HPDE6-E6E7 (cell line): ENCODE results near the gene WBP2NL.
"Not testable (repeated sequence)": the region's sequence is repeated elsewhere in the genome, so short reads cannot be mapped to it uniquely, and the experiment has no call there.

Experiments used
- DNase-seq: peaks from one replicate; pipeline ENCODE4 v3.0.0; 2011; ENCODE audit warnings: missing footprints; ENCODE audit errors: extremely low spot score

WBP2NL gene, protein sequence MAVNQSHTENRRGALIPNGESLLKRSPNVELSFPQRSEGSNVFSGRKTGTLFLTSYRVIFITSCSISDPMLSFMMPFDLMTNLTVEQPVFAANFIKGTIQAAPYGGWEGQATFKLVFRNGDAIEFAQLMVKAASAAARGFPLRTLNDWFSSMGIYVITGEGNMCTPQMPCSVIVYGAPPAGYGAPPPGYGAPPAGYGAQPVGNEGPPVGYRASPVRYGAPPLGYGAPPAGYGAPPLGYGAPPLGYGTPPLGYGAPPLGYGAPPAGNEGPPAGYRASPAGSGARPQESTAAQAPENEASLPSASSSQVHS

DNA sequence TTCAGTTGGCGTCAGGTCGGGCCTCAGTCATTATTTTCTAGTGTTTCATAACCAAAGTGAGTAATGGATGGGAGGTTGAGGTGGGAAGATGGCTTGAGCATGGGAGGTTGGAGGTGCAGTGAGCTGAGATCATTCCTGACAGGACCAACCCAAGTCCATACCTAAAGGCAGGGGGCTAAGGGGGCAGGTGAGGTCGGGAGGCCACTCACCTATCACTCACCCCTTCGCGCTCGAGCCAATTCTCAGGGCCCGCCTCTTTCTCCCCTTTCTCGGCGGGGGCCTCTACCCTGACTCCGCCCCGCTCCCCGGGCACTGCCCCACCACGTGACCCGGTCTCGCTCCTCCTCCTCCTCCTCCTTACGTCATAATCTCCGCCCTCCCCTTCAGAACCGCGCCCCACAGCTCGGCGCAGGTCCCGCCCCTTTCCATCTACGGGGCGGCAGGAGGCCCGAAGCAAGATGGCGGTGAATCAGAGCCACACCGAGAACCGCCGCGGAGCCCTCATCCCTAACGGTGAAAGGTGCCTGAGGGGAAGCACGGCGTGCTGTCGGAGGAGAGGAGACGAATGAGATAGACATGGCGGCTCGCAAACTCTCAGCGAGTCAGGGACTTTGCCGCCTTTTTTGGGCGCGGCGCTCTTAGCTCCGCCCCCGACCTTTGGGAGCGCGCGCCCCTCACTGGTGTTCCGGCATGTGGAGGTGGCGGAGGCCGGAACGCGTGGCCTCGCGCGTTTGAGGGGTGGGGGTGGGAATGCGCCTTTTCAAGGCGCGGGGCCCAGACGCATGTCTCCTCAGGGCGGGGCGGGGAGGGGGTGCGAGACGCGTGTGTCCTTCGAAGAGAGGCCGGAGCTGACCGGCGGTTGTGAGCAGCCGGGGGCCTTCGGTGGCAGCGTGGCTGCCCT lies at the start of gene WBP2NL:
Gene WBP2NL (plus strand): TSS at position 428 of the 901 bp plus-strand sequence. CDS start 31 bp downstream, at position 459.
- peak; percentile 87 for DNase-seq

DNA sequence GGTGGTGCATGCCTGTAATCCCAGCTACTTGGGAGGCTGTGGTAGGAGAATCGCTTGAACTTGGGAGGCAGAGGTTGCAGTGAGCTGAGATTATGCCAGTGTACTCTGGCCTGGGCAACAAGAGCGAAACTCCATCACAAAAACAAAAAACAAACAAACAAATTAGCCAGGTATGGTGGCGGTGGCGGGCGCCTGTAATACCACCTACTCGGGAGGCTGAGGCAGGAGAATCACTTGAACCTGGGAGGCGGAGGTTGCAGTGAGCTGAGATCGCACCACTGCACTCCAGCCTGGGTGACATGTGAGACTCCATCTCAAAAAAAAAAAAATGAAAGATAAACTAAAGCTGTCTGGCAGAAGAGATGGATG lies 49.7 kb upstream of the WBP2NL start:
- DNase-seq = not testable (repeated sequence)

DNA sequence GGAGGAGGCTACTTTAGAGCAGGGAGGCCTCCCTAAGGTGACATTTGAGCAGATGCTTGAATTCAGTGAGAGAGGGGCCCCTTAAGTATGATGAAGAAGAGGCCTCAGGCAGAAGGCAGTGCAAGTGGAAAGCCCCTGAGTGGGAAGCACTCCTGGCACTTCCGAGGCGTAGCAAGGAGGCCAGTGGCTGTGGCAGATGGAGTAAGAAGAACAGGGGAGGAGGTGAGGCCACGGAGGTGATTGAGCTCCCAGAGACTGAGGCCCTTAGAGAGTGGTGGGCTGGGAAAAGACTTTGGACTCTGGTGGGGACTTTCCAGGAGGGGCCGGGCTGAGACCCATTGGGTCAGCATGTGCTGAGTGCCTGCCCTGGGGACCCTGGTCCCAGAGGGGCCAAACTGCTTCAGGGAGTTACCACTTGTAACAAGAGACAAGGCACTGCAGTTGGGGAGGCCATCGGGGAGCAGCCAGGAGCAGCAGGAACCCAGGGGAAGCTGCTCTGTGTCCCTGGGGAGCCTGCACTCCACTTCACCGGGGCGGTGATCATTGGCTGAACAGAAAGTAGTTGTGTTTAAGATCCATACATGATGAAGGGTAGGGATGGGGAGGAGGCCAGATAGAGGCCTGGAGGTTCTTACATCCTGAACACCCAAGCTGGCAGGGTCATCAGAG lies 49.2 kb upstream of the WBP2NL start:
- DNase-seq = no peak

DNA sequence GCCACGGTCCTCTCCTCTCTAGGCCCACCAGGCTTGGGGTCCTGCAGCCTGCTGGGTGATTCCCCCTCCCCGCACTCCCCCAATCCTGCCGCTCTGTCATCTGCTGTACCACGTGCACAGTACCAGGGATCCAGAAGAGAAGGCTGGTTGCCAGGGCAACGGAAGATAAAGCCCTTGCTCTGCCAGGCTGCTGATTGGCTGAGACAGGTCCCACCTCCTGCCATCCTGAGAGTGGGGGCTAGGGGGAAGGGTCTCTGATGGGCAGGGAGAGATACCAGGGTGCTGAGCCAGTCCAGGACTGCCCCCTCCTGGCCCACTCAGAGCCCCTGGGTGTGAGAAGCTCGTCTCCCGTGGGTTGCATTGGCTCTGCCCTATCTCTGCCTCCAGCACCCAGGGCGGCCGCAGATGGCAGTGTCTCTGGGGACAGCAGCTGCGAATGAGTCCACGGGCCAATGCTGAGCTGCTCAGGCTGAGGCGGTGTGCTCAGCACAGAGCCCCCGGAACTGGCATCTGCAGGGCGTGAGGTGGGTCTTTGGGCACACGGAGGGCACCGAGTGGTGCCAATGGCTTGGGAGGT lies 46.6 kb upstream of the WBP2NL start, which contains the start of gene SMIM45:
Gene SMIM45 (plus strand): TSS at position 253 of the 577 bp plus-strand sequence.
- DNase-seq = no peak

DNA sequence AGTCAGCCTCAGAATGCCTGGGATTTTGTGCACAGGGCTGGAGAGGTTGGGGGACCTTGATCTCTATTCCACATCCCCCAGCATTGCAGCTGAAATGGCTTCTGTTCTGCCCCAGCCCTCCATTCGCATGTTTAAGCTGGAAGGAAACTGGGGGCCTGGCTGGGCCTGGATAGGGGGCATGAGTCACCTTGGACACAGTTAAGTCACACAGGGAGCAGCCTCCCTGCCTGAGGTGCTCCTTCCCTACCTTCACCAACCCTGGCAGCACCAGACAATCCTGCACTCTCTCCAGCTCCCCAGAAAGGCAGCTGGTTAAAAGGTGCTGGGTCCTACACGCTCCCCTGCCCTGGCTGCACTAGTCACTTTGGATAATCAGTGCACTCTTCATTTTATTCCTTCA lies 45.9 kb upstream of the WBP2NL start:
- no peak for DNase-seq

DNA sequence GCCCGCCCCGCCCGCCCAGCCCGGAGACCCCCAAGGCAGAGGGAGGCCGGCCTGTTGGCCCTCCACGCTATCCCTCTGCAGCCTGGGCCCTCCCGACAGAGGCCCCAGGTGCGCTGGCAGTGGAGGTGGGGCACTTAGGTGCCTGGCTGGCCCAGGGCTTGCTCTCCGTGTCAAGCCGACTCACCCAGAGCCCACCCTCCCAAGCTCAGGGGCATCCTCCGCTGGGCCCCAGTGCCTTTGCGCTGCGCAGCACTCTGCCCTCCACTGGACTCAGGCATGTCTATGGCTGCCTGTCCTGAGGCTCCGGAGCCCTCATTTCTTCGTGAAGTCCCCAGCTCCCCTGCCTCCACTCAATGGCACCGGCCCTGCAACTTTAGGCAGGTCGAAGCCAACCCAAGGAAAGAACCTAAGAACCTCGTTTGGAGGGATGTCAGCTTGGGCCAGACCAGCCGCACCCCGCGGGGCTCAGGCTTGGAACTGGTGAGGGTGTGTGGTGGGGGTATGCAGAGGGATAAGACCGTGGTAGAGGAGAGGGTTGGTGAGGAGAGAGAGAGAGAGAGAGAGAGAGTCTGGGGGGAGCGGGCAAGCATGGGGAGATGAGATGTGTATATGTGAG lies 40.5 kb upstream of the WBP2NL start:
- DNase-seq = no peak

DNA sequence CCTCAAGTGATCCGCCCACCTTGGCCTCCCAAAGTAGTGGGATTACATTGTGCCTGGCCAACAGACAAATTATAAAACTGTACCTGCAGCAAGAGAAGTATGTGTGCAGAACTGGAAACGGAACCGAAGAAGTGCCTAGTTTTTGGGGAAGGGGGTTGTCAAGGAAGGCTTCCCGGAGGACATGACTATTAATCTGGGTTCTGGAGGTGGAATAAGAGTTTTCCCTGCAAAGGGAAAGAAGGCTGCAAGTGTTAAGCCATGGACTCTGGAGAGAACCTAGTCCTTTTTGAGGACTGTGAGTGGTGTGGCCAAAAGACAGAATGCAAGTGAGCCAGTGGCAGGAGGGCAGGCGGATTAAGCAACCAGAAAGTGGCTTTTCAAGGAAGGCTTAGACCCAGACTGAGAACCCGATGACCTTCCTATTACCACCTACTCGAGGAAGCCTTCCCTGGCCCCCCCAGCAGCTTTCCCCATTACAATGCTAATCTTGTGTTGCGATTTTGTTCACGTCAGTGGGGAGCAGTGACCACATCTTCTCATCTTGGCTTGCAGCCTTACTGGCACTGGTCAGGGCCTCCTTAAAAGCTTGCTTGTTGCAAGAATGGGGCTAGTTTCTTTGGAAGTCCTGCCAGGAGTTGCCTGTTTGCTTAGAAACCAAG lies 35.0 kb upstream of the WBP2NL start:
- no peak for DNase-seq

DNA sequence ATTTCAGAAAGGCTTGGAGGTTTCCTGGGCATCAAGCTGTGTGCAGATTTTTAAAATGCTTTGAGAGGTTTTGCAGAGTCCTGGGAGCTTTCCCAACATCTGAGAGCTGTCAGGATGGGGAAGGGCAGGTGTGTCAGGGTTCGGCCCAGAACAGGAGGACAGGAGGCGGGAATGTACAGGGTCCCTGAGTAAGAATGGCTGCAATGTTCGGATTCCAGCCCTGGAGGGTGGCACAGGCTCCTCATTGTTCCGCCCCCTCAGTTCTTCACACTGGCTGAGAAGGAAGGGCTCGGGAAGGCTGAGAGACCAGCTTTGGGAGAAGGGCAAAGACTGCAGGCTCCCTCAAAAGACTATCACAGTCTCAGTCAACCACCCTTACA lies 34.5 kb upstream of the WBP2NL start:
- DNase-seq = no peak

DNA sequence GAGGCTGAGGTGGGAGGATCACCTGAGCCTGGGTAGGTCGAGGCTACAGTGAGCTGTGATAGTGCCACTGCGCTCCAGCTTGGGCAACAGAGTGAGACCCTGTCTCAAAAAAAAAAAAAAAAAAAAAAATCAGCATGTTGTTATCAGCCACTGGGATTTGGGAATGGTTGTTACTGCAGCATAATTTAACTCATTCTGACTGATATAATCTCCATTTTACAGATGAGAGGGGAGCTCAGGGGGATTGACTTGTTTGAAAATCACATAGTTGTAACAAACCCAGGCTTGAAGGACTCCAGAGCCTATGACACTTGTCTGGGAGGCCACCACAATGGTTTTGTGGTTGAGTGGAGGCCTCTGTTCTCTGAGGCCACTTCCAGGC lies 32.4 kb upstream of the WBP2NL start:
- DNase-seq = no peak

DNA sequence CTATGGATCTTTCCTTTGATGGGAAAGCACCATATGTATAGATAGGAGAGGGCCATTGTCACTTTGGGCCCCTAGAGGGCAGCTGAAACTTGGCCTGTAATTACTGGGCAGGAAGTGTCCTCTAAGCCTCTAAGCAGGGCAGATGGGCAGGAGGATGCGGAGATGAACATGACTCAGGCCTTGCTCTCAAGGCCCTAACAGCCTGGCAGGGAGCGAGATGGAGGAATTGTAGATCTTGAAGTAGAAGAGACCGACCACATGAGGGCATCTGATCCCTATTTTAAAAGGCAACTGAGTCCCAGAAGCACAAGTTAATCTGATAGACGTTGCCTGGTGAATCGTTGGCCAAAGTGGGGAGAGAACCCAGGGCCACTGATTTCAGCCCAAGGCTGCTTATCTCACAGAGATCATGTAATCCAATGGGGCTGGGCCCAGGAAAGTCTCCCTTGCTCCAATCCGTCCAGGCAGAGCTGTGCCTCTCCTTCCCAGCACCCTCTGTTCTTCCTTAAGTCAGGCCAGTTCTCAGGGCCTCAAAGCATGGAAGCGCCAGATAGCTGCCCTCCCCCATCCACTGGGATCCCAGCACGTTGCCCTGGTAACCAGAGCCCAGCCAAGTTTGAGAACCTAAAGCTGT lies 31.9 kb upstream of the WBP2NL start:
- peak; percentile 53 for DNase-seq

DNA sequence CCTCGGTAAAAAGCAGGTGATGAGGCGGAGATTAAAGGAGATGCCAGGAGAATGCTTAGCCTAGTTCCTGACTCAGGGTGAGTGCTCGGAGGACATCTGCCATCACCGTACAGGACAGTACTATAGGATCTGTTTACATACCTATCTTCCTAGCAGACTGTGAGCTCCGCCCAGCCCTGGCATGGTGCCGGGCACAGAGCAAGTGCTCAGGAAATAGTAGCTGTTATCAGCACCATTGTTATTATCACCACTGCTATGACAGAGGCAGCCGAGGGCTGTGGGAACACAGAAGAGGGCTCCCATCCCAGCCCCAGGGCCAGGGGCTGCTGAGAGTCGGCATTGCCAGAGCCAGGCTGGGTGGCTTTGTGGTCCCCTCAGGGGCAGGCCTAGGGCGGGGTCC lies 30.0 kb upstream of the WBP2NL start:
- DNase-seq = no peak

DNA sequence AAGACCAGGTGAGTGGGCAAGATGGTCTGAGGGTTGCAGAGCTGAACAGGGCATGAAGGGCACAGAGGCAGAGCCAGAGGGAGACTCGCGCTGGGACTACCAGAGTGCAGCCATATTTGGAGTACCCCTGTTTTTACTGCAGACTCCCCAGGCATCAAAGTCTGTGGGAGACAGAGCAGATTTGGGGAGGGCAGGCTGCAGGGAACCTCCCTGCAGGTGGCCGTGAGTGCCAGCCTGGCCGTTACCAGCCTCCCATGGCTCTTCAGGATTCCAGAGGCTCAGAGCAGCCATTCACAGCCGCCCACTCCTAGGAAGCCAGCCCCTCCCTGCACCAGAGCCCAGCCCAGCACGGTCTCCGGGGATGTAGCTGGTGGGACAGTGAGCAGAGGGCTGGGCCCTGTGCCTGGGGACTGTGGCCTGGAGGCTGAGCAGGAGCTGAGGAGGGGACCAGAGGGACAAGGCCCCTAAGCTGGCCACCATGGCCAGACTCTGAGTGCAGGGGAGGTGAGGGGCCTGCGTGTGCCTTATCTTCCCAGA lies 29.4 kb upstream of the WBP2NL start, which contains the start of gene SEPTIN3:
Gene SEPTIN3 (plus strand): TSS at position 334 of the 537 bp plus-strand sequence. CDS start 2,050 bp downstream, outside the sequence.
- DNase-seq = no peak

DNA sequence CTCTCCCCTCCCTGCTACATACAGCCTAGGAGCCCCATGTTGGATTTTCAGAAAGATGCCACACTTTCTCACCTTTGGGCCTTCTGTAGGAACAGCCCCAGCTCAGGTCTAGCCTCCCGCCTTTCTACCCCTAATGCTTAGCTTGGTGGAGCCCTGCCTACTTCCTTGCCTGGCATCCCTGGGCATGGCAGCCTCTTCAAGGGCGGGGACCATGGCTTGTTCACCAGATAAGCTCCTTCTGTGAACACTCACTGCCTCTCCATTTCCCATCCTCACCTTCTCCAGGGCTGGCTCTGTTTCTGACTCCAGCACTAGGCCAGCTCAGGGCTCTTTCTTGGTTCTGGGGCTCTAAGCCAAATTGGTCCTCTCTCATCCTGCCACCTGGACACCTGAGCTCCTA lies 28.0 kb upstream of the WBP2NL start:
- no peak for DNase-seq

DNA sequence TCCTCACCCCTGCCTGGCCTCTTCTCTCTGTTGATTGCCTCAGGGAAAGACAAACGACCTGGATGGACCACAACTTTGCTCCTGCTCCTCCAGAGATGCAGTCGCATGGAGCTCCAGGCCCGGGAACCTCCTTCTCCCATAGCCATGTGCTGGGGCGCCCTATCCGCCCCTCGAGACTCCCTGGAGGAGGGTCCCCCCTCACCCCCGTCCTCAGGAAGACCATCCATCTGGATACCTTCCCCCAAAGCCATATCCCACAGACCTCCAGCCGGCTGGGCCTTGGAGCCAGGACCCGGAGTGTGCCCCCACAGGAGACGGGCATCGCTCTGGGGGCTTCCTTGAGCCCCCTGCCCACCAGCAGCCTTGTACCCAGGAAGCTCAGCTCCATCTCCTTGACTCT lies 27.2 kb upstream of the WBP2NL start:
- DNase-seq = no peak

DNA sequence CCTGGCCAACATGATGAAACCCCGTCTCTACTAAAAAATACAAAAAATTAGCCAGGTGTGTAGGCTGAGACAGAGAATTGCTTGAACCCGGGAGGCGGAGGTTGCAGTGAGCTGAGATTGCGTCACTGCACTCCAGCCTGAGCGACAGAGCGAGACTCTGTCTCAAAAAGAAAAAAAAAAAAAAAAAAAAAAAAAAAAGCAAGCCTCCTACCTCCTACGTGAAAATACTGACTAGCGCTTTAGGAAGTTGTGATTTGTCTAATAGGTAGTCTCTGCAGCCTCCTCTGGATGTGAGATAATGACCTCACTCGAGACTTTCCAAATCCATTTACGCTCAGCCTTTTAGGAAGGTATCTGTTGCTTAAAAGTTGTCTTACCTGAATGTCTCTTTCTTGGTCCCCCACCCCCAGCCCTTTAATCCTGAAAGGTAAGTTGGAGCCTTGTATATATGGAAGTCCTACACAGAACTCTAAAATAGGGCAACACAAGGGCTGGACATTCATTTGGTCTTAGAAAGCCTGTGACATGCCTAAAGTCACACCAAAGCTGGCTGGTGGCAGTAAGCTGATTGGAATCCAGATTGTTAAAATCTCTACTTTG lies 23.8 kb upstream of the WBP2NL start:
- no peak for DNase-seq

DNA sequence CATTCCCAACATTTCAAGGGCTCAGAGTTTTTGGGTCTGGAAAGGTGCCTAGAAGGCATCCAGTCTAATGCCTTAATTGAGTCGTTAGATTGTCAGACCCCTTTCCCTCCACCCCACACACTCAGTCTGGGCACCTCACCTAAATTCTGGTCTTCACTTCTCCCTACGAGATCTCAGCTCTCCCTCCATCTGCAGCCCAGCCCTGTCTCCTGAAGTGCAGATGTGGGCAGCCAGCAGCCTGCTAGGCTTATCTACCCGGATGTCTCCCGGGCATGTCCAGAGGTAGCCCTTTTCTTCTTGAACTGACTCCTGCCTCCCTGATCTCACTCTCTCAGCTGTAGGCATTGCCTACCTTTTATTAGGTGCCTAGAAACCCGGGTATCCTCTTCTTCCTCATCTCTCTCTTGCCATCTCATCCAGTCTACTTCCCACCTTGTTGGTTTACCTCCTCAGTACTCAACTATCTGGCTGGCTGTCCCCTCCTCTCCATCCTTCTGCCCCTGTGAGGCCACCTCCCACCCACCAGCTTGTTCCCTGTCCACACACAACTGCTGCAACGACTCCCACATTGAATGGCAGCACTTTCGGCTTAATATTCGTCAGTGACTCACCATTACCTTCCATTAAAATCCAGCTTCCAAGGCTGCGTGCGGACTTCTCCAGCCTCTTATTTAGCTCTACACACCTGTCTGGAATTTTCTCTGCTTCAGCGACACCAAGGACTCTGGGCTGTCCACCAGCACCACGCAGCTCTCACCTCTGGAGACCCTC lies 23.1 kb upstream of the WBP2NL start:
- no peak for DNase-seq

DNA sequence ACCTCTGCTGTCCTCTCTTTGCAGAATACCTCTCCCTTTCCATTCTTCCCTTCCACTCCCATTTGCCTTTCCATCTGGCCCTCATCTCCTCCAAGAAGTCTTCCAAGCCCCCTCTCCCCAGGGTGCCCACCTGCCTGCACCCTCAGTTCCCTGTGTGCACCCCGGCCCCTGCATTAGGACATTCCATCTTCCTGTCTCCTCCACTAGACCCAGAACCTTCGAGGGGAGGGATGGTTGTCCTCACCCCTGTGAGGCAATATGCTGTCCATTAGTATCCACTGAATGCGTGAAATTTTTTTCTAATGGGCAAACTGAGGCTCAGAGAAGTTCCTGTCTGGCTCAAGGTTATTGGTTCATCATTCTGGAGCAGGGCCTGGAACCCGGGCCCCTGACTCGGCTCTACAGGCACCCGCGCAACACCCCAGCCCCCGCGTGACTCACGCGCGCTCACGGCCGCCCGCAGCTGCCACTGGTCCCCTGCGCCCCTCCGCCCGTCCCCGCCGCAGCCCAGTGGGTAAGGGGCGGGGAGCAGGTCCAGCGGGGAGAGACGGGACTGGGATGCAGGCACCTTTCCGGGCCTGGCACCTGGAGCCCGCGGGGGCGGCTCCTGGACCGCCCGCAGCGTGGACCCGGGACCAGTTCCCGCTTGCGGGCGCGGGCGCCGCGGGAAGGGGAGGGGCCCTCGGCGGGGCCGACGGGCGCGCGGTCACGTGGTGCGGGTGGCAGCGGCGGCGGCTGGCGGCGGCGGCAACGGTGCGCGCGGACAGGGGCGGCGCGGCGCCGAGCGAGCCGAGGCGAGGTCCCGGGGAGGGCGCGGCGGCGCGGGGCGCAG lies 22.3 kb upstream of the WBP2NL start:
- no peak for DNase-seq

DNA sequence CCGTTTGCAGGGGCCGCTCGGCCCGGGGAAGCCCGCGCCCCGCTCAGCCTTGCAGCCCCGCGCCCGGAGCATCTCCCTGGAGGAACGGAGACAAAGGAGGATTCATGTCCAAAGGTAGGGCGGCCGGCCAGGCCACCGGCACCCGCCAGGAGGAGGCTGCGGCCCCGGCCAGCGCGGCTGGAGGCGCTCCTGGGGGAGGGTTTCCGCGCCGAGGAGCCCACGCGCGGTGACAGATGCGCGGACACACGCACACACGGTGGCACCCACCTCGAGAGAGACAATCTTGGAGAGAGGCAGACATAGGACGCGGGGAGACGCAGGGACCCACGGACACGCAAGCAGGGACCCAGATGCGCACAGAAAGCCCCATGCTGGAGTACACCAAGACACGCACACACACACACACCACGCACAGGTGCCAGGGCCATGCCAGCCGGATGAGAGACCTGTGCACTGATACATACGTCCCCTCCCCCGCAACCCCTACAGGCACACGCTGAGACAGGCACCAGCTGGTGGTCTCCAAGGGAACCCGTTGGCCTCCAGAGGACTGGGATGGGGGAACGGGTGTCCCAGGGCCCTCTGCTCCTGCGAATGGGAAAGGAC lies 21.5 kb upstream of the WBP2NL start:
- no peak for DNase-seq
